Measurements from ENCODE around the gene BHLHE40.

- TF ChIP-seq, protein P1, sequence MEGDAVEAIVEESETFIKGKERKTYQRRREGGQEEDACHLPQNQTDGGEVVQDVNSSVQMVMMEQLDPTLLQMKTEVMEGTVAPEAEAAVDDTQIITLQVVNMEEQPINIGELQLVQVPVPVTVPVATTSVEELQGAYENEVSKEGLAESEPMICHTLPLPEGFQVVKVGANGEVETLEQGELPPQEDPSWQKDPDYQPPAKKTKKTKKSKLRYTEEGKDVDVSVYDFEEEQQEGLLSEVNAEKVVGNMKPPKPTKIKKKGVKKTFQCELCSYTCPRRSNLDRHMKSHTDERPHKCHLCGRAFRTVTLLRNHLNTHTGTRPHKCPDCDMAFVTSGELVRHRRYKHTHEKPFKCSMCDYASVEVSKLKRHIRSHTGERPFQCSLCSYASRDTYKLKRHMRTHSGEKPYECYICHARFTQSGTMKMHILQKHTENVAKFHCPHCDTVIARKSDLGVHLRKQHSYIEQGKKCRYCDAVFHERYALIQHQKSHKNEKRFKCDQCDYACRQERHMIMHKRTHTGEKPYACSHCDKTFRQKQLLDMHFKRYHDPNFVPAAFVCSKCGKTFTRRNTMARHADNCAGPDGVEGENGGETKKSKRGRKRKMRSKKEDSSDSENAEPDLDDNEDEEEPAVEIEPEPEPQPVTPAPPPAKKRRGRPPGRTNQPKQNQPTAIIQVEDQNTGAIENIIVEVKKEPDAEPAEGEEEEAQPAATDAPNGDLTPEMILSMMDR (IDR thresholded peaks at IDR 0.05) = no peak
- no peak for TF ChIP-seq POLR2AphosphoS5 (IDR thresholded peaks at IDR 0.05)
- no peak for TF ChIP-seq POLR2A (IDR thresholded peaks at IDR 0.05; ENCODE audit: low read depth)
Observed at GRCh38 chr3:4981294-4981664, 2.0 kb downstream of the BHLHE40 start.

Measured in esophagus muscularis mucosa (tissue), 3 donors.